ENCODE measurements around the gene HSPB1. TPM values are rescaled to one million over a fixed set of nuclear protein-coding genes. Genes with fewer than 3 reads are reported as not detected.
"Not testable (repeated sequence)": the region's sequence is repeated elsewhere in the genome, so short reads cannot be mapped to it uniquely, and the experiment has no call there.

The HSPB1 gene
- total and polyA plus RNA-seq, 4 donors: 89.6 to 529 (median 356) TPM

DNA sequence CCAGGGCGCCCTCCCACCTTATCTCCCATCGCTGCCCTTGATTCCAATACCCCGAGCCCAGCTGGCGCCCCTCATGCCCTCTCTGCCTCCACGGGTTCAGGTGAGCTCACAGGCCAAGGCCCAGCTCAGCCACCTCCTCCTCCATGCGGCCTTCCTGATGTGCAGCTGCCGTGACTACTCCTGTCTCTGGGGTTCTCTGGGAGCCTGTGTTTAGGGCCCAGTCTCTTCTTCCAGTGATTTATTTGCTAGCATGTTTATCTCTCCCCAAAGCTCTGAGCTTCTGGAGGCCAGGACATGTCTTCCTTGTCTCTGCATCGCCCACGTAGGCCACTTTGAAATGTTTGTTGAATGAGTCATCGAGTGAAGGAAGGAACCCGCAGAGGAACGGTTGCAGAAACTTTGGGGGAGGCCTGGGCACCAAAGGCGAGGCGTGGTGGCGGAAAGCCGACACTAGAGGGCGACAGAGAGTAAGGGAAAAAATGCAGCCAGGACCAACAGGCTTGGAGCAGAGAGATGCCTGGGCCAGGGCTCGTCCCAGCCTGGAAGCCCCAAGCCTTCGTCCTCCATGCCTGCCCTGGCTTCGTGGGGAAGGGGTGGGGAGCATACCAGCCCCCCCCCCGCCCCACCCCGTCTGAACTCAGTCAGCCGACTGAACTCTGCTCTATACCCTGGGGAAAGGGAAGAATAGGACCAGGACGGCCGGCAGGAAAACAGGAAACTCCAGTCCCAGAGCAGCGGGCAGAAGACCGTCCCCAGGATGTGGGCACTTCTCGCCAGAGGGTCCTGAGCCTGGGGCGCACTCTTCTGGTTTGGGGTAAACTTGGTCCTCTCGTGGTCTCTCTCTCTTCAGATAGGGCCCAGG lies 10.9 kb upstream of the HSPB1 start:
- H3K36me3 ChIP-seq (ENCODE audit: control insufficient read depth in 4 of 4, insufficient read depth in 4 of 4, low read length in 4 of 4): no peaks in the 10 kb centered on the region
- ATAC-seq (ENCODE audit: insufficient read depth, low FRiP score): peak; percentile 79
- H3K9me3 ChIP-seq (ENCODE audit: control insufficient read depth in 4 of 4, insufficient read depth in 3 of 4, low read length in 3 of 4): no peaks in the 10 kb centered on the region
- peak; percentile 98 for TF ChIP-seq CTCF (IDR thresholded peaks at IDR 0.05; ENCODE audit: control extremely low read depth, extremely low read depth)
- H3K4me3 ChIP-seq: peak overlapping the region; percentile 4
- WGBS, 2 donors: 15 to 17% methylated on average over 28 to 30 of the region's 30 CpGs
- peaks cover 0 to 18% (median 8%) of the 10 kb centered on the region in 5 donors for H3K4me1 ChIP-seq (ENCODE audit: control insufficient read depth in 5 of 5, insufficient read depth in 5 of 5, low read length in 5 of 5)
- H3K27ac ChIP-seq (ENCODE audit: low read depth in 1 of 2, low read length in 1 of 2): peak overlapping the region; percentile 87 to 98
- H3K27me3 ChIP-seq (ENCODE audit: control insufficient read depth in 3 of 3, insufficient read depth in 3 of 3, low read length in 2 of 3): no peaks in the 10 kb centered on the region
- DNase-seq: peak; percentile 92 to 93 (median 93)
- H3K9ac ChIP-seq (ENCODE audit: insufficient read depth in 1 of 2, low read length in 2 of 2): peak overlapping the region in 1 of 2 donors; percentile 40

GRCh38 chr7:76292213-76292573 lies 10.3 kb upstream of the HSPB1 start:
- DNase-seq (peak in 1 of 3 donors; percentile 71), ATAC-seq (ENCODE audit: insufficient read depth, low FRiP score) (no peak)
- Histone ChIP-seq H3K4me1 (ENCODE audit: control insufficient read depth in 5 of 5, insufficient read depth in 5 of 5, low read length in 5 of 5) (peaks cover 0 to 19% (median 8%) of the 10 kb centered on the region in 5 donors), H3K4me3 (peak overlapping the region; percentile 4), H3K27ac (ENCODE audit: low read depth in 1 of 2, low read length in 1 of 2) (peak overlapping the region; percentile 87 to 98), H3K9ac (ENCODE audit: insufficient read depth in 1 of 2, low read length in 2 of 2) (peak overlapping the region in 1 of 2 donors; percentile 40), H3K9me3 (ENCODE audit: control insufficient read depth in 4 of 4, insufficient read depth in 3 of 4, low read length in 3 of 4) (no peaks in the 10 kb centered on the region), H3K27me3 (ENCODE audit: control insufficient read depth in 3 of 3, insufficient read depth in 3 of 3, low read length in 2 of 3) (no peaks in the 10 kb centered on the region), H3K36me3 (ENCODE audit: control insufficient read depth in 4 of 4, insufficient read depth in 4 of 4, low read length in 4 of 4) (no peaks in the 10 kb centered on the region)
- no peak for TF ChIP-seq CTCF (IDR thresholded peaks at IDR 0.05; ENCODE audit: control extremely low read depth, extremely low read depth)
- 0 to 2% methylated on average over 5 of the region's 5 CpGs for WGBS, 2 donors

DNA sequence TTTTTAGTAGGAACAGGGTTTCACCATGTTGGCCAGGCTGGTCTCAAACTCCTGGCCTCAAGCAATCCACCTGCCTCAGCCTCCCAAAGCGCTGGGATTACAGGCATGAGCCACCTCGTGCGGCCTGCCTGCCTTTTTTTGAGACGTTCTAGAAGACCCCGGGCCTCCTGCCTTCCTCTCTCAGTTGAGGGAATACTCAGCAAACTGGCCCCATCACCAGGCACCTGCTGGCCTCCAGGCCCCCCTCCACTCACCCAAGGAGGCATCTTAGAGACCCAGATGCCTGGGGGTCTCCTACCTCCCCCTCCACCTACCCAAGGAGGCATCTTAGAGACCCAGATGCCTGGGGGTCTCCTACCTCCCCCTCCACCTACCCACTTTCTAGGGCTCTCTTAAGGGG lies 9.6 kb upstream of the HSPB1 start:
- Histone ChIP-seq H3K4me1 (ENCODE audit: control insufficient read depth in 5 of 5, insufficient read depth in 5 of 5, low read length in 5 of 5) (peaks cover 0 to 23% (median 8%) of the 10 kb centered on the region in 5 donors), H3K27ac (ENCODE audit: low read depth in 1 of 2, low read length in 1 of 2) (peak overlapping the region in 1 of 2 donors; percentile 94)
- not testable (repeated sequence) for H3K9ac ChIP-seq (ENCODE audit: insufficient read depth in 1 of 2, low read length in 2 of 2); DNase-seq; H3K27me3 ChIP-seq (ENCODE audit: control insufficient read depth in 3 of 3, insufficient read depth in 3 of 3, low read length in 2 of 3); H3K4me3 ChIP-seq; H3K36me3 ChIP-seq (ENCODE audit: control insufficient read depth in 4 of 4, insufficient read depth in 4 of 4, low read length in 4 of 4); ATAC-seq (ENCODE audit: insufficient read depth, low FRiP score); H3K9me3 ChIP-seq (ENCODE audit: control insufficient read depth in 4 of 4, insufficient read depth in 3 of 4, low read length in 3 of 4)
- WGBS, 2 donors: 85 to 87% methylated on average over 5 of the region's 5 CpGs

GRCh38 chr7:76293407-76293901 lies 9.0 kb upstream of the HSPB1 start:
- H3K9me3 ChIP-seq (ENCODE audit: control insufficient read depth in 4 of 4, insufficient read depth in 3 of 4, low read length in 3 of 4): no peaks in the 10 kb centered on the region
- H3K9ac ChIP-seq (ENCODE audit: insufficient read depth in 1 of 2, low read length in 2 of 2): no peak overlapping the region
- H3K4me3 ChIP-seq: no peak overlapping the region
- ATAC-seq (ENCODE audit: insufficient read depth, low FRiP score) (no peak), DNase-seq (no peak)
- H3K27ac ChIP-seq (ENCODE audit: low read depth in 1 of 2, low read length in 1 of 2): peak overlapping the region; percentile 82 to 94
- peaks cover 0 to 23% (median 8%) of the 10 kb centered on the region in 5 donors for H3K4me1 ChIP-seq (ENCODE audit: control insufficient read depth in 5 of 5, insufficient read depth in 5 of 5, low read length in 5 of 5)
- H3K27me3 ChIP-seq (ENCODE audit: control insufficient read depth in 3 of 3, insufficient read depth in 3 of 3, low read length in 2 of 3): no peaks in the 10 kb centered on the region
- TF ChIP-seq CTCF (IDR thresholded peaks at IDR 0.05; ENCODE audit: control extremely low read depth, extremely low read depth): no peak
- WGBS, 2 donors: 72 to 87% methylated on average over 8 of the region's 8 CpGs
- H3K36me3 ChIP-seq (ENCODE audit: control insufficient read depth in 4 of 4, insufficient read depth in 4 of 4, low read length in 4 of 4): no peaks in the 10 kb centered on the region
